ENCODE results near the gene LRIT3.

The LRIT3 gene

GRCh38 chr4:109820563-109820962, 27.3 kb upstream of the LRIT3 start:
- TF ChIP-seq CTCF (IDR thresholded peaks at IDR 0.05), result no peak
- H3K4me3 ChIP-seq, result no peak overlapping the region
- H3K27ac ChIP-seq, result no peak overlapping the region
- no peak for DNase-seq (ENCODE audit: low spot score)

- no peak for TF ChIP-seq CTCF (IDR thresholded peaks at IDR 0.05)
- Histone ChIP-seq H3K27ac (no peak overlapping the region), H3K4me3 (no peak overlapping the region)
- no peak for DNase-seq (ENCODE audit: low spot score)
Measured at GRCh38 chr4:109821185-109821584, 26.7 kb upstream of the LRIT3 start.

DNA sequence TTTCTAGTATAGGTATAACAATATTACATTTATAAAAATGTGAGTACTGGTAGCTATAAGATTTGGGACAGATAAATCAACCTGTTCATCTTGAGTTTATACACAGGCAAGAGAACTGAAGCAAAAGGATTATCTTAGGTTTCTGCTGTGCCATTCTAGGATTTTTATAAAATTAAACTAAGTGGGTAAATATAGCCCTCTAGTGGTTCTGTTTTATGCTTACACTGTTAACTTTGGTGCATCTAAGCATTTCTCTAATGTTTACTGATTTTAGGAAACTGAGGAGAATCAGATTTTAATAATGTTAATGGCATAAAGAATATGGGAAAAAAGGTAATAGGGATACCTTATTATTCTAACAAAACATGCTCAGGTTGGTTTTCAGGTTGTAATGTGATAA, 21.2 kb upstream of the LRIT3 start:
- Histone ChIP-seq H3K4me3 (no peak overlapping the region), H3K27ac (no peak overlapping the region)
- DNase-seq (ENCODE audit: low spot score), result no peak
- TF ChIP-seq CTCF (IDR thresholded peaks at IDR 0.05), result peak; percentile 30

GRCh38 chr4:109827672-109828071, 20.2 kb upstream of the LRIT3 start, which contains the start of gene RRH:
RRH (plus strand) TSS chr4:109827972; CDS start chr4:109828028, 56 bp downstream.
- DNase-seq (ENCODE audit: low spot score), result no peak
- Histone ChIP-seq H3K27ac (no peak within 1 kb of the TSS), H3K4me3 (no peak within 1 kb of the TSS)
- TF ChIP-seq CTCF (IDR thresholded peaks at IDR 0.05), result no peak

GRCh38 chr4:109833756-109834155, 14.2 kb upstream of the LRIT3 start:
- DNase-seq (ENCODE audit: low spot score), result no peak
- TF ChIP-seq CTCF (IDR thresholded peaks at IDR 0.05), result no peak

GRCh38 chr4:109836985-109837384, 10.9 kb upstream of the LRIT3 start:
- TF ChIP-seq CTCF (IDR thresholded peaks at IDR 0.05), result no peak
- DNase-seq (ENCODE audit: low spot score), result no peak
- no peak overlapping the region for H3K4me3 ChIP-seq
- no peak overlapping the region for H3K27ac ChIP-seq

More at GRCh38 chr4:109833756-109834155, 14.2 kb upstream of the LRIT3 start:
- Histone ChIP-seq H3K4me3 (no peak overlapping the region), H3K27ac (no peak overlapping the region)

DNA sequence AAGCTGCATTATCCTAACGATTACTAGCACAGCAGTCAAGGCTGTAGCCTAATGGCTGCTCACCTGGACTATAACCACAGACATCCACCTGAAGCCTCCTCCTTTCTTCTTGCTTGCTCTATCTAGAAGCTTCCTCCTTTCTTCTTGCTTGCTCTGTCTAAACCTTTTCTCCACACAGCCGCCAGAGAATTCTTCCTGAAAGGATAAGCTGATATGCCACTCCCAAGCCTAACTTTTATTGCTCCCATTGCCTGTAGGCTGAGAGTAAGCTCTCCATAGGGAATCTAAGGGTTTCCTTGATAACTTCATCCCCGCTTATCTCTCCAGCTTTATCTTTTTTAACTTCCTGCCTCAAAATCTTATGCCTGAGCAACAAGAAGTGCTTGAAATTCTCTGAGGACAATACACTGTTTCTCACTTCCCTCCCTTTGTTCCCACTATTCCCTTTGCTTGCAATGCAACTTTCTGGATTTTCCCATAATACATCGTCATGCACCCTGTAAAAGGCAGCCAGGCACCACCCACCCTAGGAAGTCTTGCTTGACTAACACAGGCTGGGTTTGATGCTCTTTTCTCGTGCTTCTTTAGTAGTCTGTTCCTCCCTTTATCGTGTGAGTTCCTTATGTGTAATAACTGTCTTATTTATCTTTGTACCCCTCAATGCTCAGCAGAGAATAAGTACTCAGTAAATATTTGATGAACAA, 1.4 kb upstream of the LRIT3 start:
- no peak for TF ChIP-seq CTCF (IDR thresholded peaks at IDR 0.05)
- DNase-seq (ENCODE audit: low spot score), result no peak
- no peak overlapping the region for H3K27ac ChIP-seq
- H3K4me3 ChIP-seq, result no peak overlapping the region

All from coronary artery (tissue), 2 donors.